B cell (primary cell): ENCODE results near the gene SKOR1.

Experiments used
- CTCF ChIP-seq: fragments of 200-600 bp; IDR thresholded peaks from one replicate; pipeline ENCODE4 v1.8.0; 2022; ENCODE audit warnings: antibody characterized with exemption, mild to moderate bottlenecking
- EZH2 ChIP-seq: IDR thresholded peaks from 2 replicates; pipeline ENCODE4 v1.6.1; 2012; ENCODE audit warnings: borderline replicate concordance, low read depth, mild to moderate bottlenecking, moderate library complexity, low read length; ENCODE audit not compliant: insufficient read depth, poor library complexity, severe bottlenecking

DNA sequence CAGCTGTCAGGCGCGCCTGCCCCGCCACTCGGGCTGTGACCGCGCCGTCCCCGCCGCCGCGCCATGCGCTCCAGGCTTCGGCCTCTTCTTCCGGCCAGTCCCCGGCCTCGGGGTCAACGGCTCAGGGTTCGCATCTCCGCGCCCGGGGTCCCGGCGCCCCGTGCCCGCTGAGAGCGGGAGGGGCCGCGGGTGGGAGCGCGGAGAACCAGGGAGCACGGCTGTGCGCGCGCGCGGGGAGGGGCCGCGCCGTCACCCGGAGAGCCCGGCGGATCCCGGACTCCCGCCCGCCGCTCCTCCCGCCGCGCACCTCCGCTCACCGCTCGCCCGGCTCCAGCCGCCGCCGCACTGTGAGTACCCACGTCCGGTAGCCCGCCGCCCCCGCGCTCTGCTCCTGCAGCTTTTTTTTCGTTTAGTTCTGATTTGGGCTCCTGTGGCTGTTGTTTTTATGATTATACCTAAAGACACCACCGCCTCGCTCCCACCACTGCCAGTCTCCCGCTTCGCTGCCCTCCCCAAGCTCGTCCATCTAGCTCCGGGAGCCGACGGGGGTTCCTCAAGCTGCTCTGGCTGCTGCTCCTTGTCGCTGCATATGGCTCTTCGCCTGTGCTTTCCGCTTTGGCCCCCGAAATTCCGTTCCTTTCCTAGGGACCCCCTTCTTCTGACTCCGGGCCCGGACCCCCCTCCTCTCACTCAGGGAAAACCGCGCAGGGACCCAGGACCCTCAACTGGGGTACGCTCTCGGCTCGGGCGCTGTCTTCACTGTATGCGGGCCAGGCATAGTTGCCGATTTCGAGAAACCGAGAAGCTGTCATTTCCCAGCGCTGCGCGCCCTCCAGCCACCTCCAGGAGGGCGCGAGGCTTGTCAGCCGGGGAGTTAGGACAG, 1.8 kb upstream of the SKOR1 start:
- TF ChIP-seq EZH2 (peak; percentile 43), CTCF (no peak)
